Heart right ventricle (tissue), 16 donors: ENCODE data around the gene FGFRL1. TPM values are rescaled to one million over a fixed set of nuclear protein-coding genes. Genes with fewer than 3 reads are reported as not detected.
A peak's percentile ranks its signal among the peaks of the same experiment; 100 is the strongest.

Experiments used
- ATAC-seq, 8 donors: fragments of 200-7000 bp; cut with Tn5 transposase; one replicate each; pipeline ENCODE4 v1.9.1; 2020; ENCODE audit warnings: mild to moderate bottlenecking in 8 of 8, moderate library complexity in 8 of 8, moderate number of reproducible peaks in 1 of 8
- DNase-seq, 2 donors: peaks; one replicate each; pipeline ENCODE4 v3.0.0-alpha.2; 2020
- H3K27ac ChIP-seq, 10 donors: fragments of 200-600 bp; sonication (generic) in 2 of 10; one replicate each; pipeline versions ENCODE4 v1.5.0 to v1.8.0; 2020 to 2022; ENCODE audit warnings: mild to moderate bottlenecking in 3 of 10
- H3K27me3 ChIP-seq, 7 donors: fragments of 200-600 bp; one replicate each; pipeline ENCODE4 v1.8.0; 2021 to 2022; ENCODE audit warnings: mild to moderate bottlenecking in 2 of 7
- H3K36me3 ChIP-seq, 9 donors: fragments of 200-600 bp; sonication (generic) in 1 of 9; one replicate each; pipeline versions ENCODE4 v1.5.0 to v1.8.0; 2020 to 2022; ENCODE audit warnings: mild to moderate bottlenecking in 2 of 9
- H3K4me1 ChIP-seq, 9 donors: fragments of 200-600 bp; sonication (generic) in 1 of 9; one replicate each; pipeline versions ENCODE4 v1.5.0 to v1.8.0; 2020 to 2022; ENCODE audit warnings: mild to moderate bottlenecking in 4 of 9
- H3K4me3 ChIP-seq, 10 donors: fragments of 200-600 bp; sonication (generic) in 2 of 10; one replicate each; pipeline versions ENCODE4 v1.5.0 to v1.8.0; 2020 to 2022; ENCODE audit warnings: mild to moderate bottlenecking in 7 of 10, moderate library complexity in 2 of 10
- H3K9me3 ChIP-seq, 11 donors: fragments of 200-600 bp in 10 of 11; sonication (generic) in 2 of 11; one replicate each; pipeline versions ENCODE4 v1.5.0 to v1.8.0; 2013 to 2022; ENCODE audit warnings: mild to moderate bottlenecking in 2 of 11, control low read depth in 1 of 11, moderate library complexity in 1 of 11
- CTCF ChIP-seq, 9 donors: fragments of 200-600 bp; sonication (generic) in 2 of 9; IDR thresholded peaks; one replicate each; pipeline versions ENCODE4 v1.5.0 to v1.8.0; 2021 to 2022; ENCODE audit warnings: antibody characterized with exemption in 9 of 9, mild to moderate bottlenecking in 5 of 9, moderate library complexity in 1 of 9
- WGBS, 2 donors: extraction: QIAGEN DNeasy Blood & Tissue Kit; methylation state at CpG; one replicate each; pipeline ENCODE4 v1.1.7; 2013; ENCODE audit warnings: inconsistent platforms in 1 of 2; 5-methylcytosine and 5-hydroxymethylcytosine counted together
- intact Hi-C, 10 donors: fragments of 100-400 bp; cut with DNase I; formaldehyde crosslinking; loops; one replicate each; pipeline versions ENCODE4 v1.11.1 to v1.14.2; 2022
- polyA plus RNA-seq, 2 donors: library from polyadenylated mRNA; stranded (reverse); fragments of 200-250 nt; gene quantifications; one replicate each; pipeline ENCODE4 v1.2.3, GENCODE V29; 2013
- total RNA-seq, 10 donors: library from RNA; stranded (reverse); fragmentation: NEBNext Ultra II Directional in 3 of 10; extraction: Animal tissue kit (Norgen Biotek cat#: 25700) in 3 of 10; gene quantifications; one replicate each; pipeline versions ENCODE4 v1.2.1 to v1.2.4, GENCODE V29; 2021 to 2023
- donor health status: Arrhythmogenic right ventricular cardiomyopathy.
- donor health status: ischemic (EF 13 %, LVEDD 7.1; RV severe dilation, severe dysfunction).
- donor health status: healthy with polysubstance abuse.
- donor health status: DM: no; HTN: yes; CAD: no.
- donor health status: DM: no; HTN: no; CAD: no.
- donor health status: ischemic (EF 25% LVEDD 6.9; RV normal size, moderate dysfunction).
- donor health status: ischemic (EF 25% LVEDD 5.7; RV mildly dilated, moderate dysfunction).
- donor health status: healthy.
- donor health status: DM: yes; HTN: yes; CAD: no.
- donor health status: Ischemic cardiomyopathy.
- donor health status: ischemic (EF 35%, LVEDD 5.7; RV mildly dilated, moderate dysfunction).
- donor health status: nonischemic (EF 11% LVEDD 7.7; RV severe dilation, severe dysfunction).
- donor health status: DM: yes; HTN: yes; CAD: no.
- donor health status: PGD.
- donor health status: ischemic (EF 29% LVEDD 5.4; RV normal size, mild dysfunction).
- donor health status: nonischemic (EF 23%, LVEDD 6.1; RV moderate dilation, normal function).

The FGFRL1 gene
- total and polyA plus RNA-seq, 12 donors: 17.1 to 36.6 (median 26.0) TPM

- no peak for ATAC-seq
- intact Hi-C loops: no loop called here
- no peak for TF ChIP-seq CTCF (IDR thresholded peaks at IDR 0.05)
- Histone ChIP-seq H3K4me3 (no peak overlapping the region), H3K27me3 (peaks cover 0 to 34% (median 23%) of the 10 kb centered on the region in 7 donors), H3K9me3 (no peaks in the 10 kb centered on the region), H3K36me3 (no peaks in the 10 kb centered on the region), H3K4me1 (peaks cover 0 to 43% (median 20%) of the 10 kb centered on the region in 9 donors), H3K27ac (peak overlapping the region in 3 of 10 donors; percentile 13 to 35 (median 26))
- 64 to 79% methylated on average over 20 of the region's 20 CpGs for WGBS, 2 donors
- peak in 1 of 2 donors; percentile 4 for DNase-seq
Measured at GRCh38 chr4:1039493-1040343, 28.3 kb downstream of the FGFRL1 start.

- Histone ChIP-seq H3K4me3 (no peak overlapping the region), H3K27ac (no peak overlapping the region), H3K36me3 (no peaks in the 10 kb centered on the region), H3K9me3 (no peaks in the 10 kb centered on the region), H3K27me3 (peaks cover 0 to 38% (median 31%) of the 10 kb centered on the region in 7 donors), H3K4me1 (peaks cover 0 to 36% (median 17%) of the 10 kb centered on the region in 9 donors)
- DNase-seq: peak in 1 of 2 donors; percentile 7
- ATAC-seq: no peak
- intact Hi-C loops: no loop called here
- 90 to 96% methylated on average over 21 of the region's 21 CpGs for WGBS, 2 donors
- TF ChIP-seq CTCF (IDR thresholded peaks at IDR 0.05): no peak
Measured at GRCh38 chr4:1040344-1041146, 29.1 kb downstream of the FGFRL1 start.

GRCh38 chr4:1041147-1041935, 29.9 kb downstream of the FGFRL1 start:
- Histone ChIP-seq H3K36me3 (no peaks in the 10 kb centered on the region), H3K27me3 (peaks cover 0 to 40% (median 33%) of the 10 kb centered on the region in 7 donors), H3K27ac (no peak overlapping the region), H3K4me1 (peaks cover 0 to 34% (median 17%) of the 10 kb centered on the region in 9 donors), H3K4me3 (no peak overlapping the region), H3K9me3 (no peaks in the 10 kb centered on the region)
- intact Hi-C loops: no loop called here
- peak in 1 of 2 donors; percentile 20 for DNase-seq
- no peak for ATAC-seq
- 43 to 47% methylated on average over 36 of the region's 36 CpGs for WGBS, 2 donors
- TF ChIP-seq CTCF (IDR thresholded peaks at IDR 0.05): no peak

- no peak for ATAC-seq
- no peak for TF ChIP-seq CTCF (IDR thresholded peaks at IDR 0.05)
- peaks cover 2 to 35% (median 17%) of the 10 kb centered on the region in 9 donors for H3K4me1 ChIP-seq
- H3K36me3 ChIP-seq: no peaks in the 10 kb centered on the region
- intact Hi-C loops: no loop called here
- no peak overlapping the region for H3K4me3 ChIP-seq
- DNase-seq: no peak
- WGBS, 2 donors: 54 to 56% methylated on average over 8 of the region's 8 CpGs
- no peak overlapping the region for H3K27ac ChIP-seq
- H3K9me3 ChIP-seq: no peaks in the 10 kb centered on the region
- H3K27me3 ChIP-seq: peaks cover 0 to 42% (median 35%) of the 10 kb centered on the region in 7 donors
Measured at GRCh38 chr4:1041936-1042330, 30.5 kb downstream of the FGFRL1 start.
